H1 (cell line): ENCODE data around the gene TSHR. TPM values are rescaled to one million over a fixed set of nuclear protein-coding genes. Genes with fewer than 3 reads are reported as not detected.

Experiments used
- ATF3 ChIP-seq: IDR thresholded peaks from 2 replicates; pipeline ENCODE4 v1.6.1; 2011; ENCODE audit warnings: low read depth, mild to moderate bottlenecking, low read length; ENCODE audit not compliant: insufficient read depth
- BACH1 ChIP-seq: IDR thresholded peaks from 2 replicates; pipeline ENCODE4 v1.6.1; 2012; ENCODE audit warnings: low read length, improper control_type of control experiment
- BRCA1 ChIP-seq: IDR thresholded peaks from 2 replicates; pipeline ENCODE4 v1.6.1; 2012; ENCODE audit warnings: low read depth, low read length, improper control_type of control experiment
- CBX8 ChIP-seq: fragments of 300-800, 300-1000 bp; sonication (generic); IDR thresholded peaks from 2 replicates; pipeline ENCODE4 v1.7.1; 2016; ENCODE audit warnings: low read depth, low read length, borderline replicate concordance
- CTBP2 ChIP-seq: IDR thresholded peaks from 2 replicates; pipeline ENCODE4 v1.7.0; 2011; ENCODE audit warnings: borderline replicate concordance, mild to moderate bottlenecking, moderate library complexity, mixed read lengths, low read length; ENCODE audit not compliant: insufficient read depth, insufficient read length
- EZH2 ChIP-seq: fragments of 200-600 bp; sonication (generic); IDR thresholded peaks from 2 replicates; pipeline ENCODE4 v1.7.1; 2012; ENCODE audit warnings: low read depth, mild to moderate bottlenecking, moderate library complexity, low read length, inconsistent platforms; ENCODE audit not compliant: severe bottlenecking
- FOSL1 ChIP-seq: IDR thresholded peaks from 2 replicates; pipeline ENCODE4 v1.6.1; 2011; ENCODE audit warnings: mild to moderate bottlenecking, low read depth, low read length, moderate library complexity; ENCODE audit not compliant: insufficient read depth
- JUND ChIP-seq: IDR thresholded peaks from 2 replicates; pipeline ENCODE4 v1.6.1; 2011; ENCODE audit warnings: mild to moderate bottlenecking, improper control_type of control experiment, low read length
- KDM4A ChIP-seq: IDR thresholded peaks from one replicate; pipeline ENCODE4 v1.7.1; 2012; ENCODE audit warnings: low read depth, mild to moderate bottlenecking, moderate library complexity, low read length, inconsistent platforms; ENCODE audit not compliant: severe bottlenecking
- KDM5A ChIP-seq: fragments of 200-600 bp; IDR thresholded peaks from 2 replicates; pipeline ENCODE4 v1.7.1; 2012; ENCODE audit warnings: mild to moderate bottlenecking, low read length, inconsistent platforms, mixed read lengths
- MAFK ChIP-seq: IDR thresholded peaks from 2 replicates; pipeline ENCODE4 v1.6.1; 2012; ENCODE audit warnings: low read depth, mild to moderate bottlenecking, improper control_type of control experiment, low read length
- NANOG ChIP-seq: IDR thresholded peaks from 2 replicates; pipeline ENCODE4 v1.6.1; 2011; ENCODE audit warnings: low read length, low read depth, mild to moderate bottlenecking, inconsistent platforms; ENCODE audit not compliant: insufficient read depth, poor library complexity, severe bottlenecking
- NRF1 ChIP-seq: IDR thresholded peaks from 2 replicates; pipeline ENCODE4 v1.6.1; 2011; ENCODE audit warnings: mild to moderate bottlenecking, low read depth, low read length, improper control_type of control experiment
- POU5F1 ChIP-seq: IDR thresholded peaks from 2 replicates; pipeline ENCODE4 v1.6.1; 2011; ENCODE audit warnings: low read depth, mild to moderate bottlenecking, low read length, moderate library complexity
- RAD21 ChIP-seq, 2 experiments: IDR thresholded peaks in 1 of 2; conservative IDR thresholded peaks in 1 of 2; 2 replicates each; pipeline ENCODE4 v1.6.1; 2011; ENCODE audit warnings: low read depth in 2 of 2, low read length in 2 of 2, improper control_type of control experiment in 1 of 2, inconsistent platforms in 1 of 2, mild to moderate bottlenecking in 1 of 2, moderate library complexity in 1 of 2
- RBBP5 ChIP-seq: IDR thresholded peaks from 2 replicates; pipeline ENCODE4 v1.7.1; 2012; ENCODE audit warnings: low read depth, mild to moderate bottlenecking, inconsistent platforms, low read length, moderate library complexity, borderline replicate concordance
- RNF2 ChIP-seq: fragments of 200-900, 300-1000 bp; sonication (generic); IDR thresholded peaks from 2 replicates; pipeline ENCODE4 v1.7.1; 2016; ENCODE audit warnings: borderline replicate concordance, low read depth, mild to moderate bottlenecking, antibody characterized with exemption, low read length; ENCODE audit not compliant: poor library complexity, severe bottlenecking; ENCODE audit errors: missing control alignments
- SIRT6 ChIP-seq: IDR thresholded peaks from one replicate; pipeline ENCODE4 v1.7.1; 2012; ENCODE audit warnings: low read length, inconsistent platforms
- SP1 ChIP-seq: IDR thresholded peaks from 2 replicates; pipeline ENCODE4 v1.6.1; 2011; ENCODE audit warnings: low read depth, low read length
- TAF1 ChIP-seq: IDR thresholded peaks from 2 replicates; pipeline ENCODE4 v1.6.1; 2011; ENCODE audit warnings: mild to moderate bottlenecking, low read depth, low read length
- TEAD4 ChIP-seq: IDR thresholded peaks from 2 replicates; pipeline ENCODE4 v1.6.1; 2012; ENCODE audit warnings: low read depth, low read length, inconsistent platforms, mixed read lengths
- USF2 ChIP-seq: IDR thresholded peaks from 2 replicates; pipeline ENCODE4 v1.6.1; 2011; ENCODE audit warnings: low read length, improper control_type of control experiment
- polyA plus RNA-seq, 7 experiments: library from polyadenylated mRNA; depleted of rRNA in 3 of 7; stranded (reverse) in 5 of 7; unstranded in 2 of 7; fragments of >200 nt in 5 of 7; fragments of 200-250 nt in 2 of 7; gene quantifications; 1 replicate in 5 of 7; 2 replicates in 1 of 7; 4 replicates in 1 of 7; pipeline versions ENCODE4 v1.2.1 to v1.2.3, GENCODE V29; 2011 to 2013; ENCODE audit warnings: missing spikeins in 2 of 7, mixed read lengths in 2 of 7
- total RNA-seq: library from RNA; stranded (reverse); fragmentation: NEBNext Ultra II Directional; extraction: Animal tissue kit (Norgen Biotek cat#: 25700); gene quantifications from 2 replicates; pipeline ENCODE4 v1.2.1, GENCODE V29; 2021

The TSHR gene
- total and polyA plus RNA-seq, 2 of the 8 experiments (the other 6 are each of a cell fraction or from before 2014, with no cell fraction given) = 0.27 TPM; not detected in 1

- TF ChIP-seq KDM5A = no peak
- no peak for TF ChIP-seq SP1
- peak; percentile 83; the same call in 1 of the 2 replicates for TF ChIP-seq RBBP5
- TF ChIP-seq SIRT6 = no peak
- 0 out of 2 replicates have a peak, but pooled peaks have one; percentile 40 for TF ChIP-seq ATF3
- TF ChIP-seq FOSL1 = no peak
- TF ChIP-seq KDM4A = peak; percentile 87
- no peak for TF ChIP-seq CTBP2
- TF ChIP-seq BRCA1 = no peak
- peak; percentile 79 for TF ChIP-seq TAF1
- TF ChIP-seq RNF2 = no peak
- TF ChIP-seq BACH1 = peak; percentile 98
- no peak for TF ChIP-seq EZH2
- peak; percentile 74 for TF ChIP-seq NRF1
- peak; percentile 93 for TF ChIP-seq MAFK
- TF ChIP-seq POU5F1 = no peak
- TF ChIP-seq RAD21 (IDR thresholded peaks at IDR 0.05 in 1 of 2, conservative IDR thresholded peaks at IDR 0.05 in 1 of 2; ENCODE audit: low read depth in 2 of 2, low read length in 2 of 2) = peak; percentile 58 to 71
- peak; percentile 93 for TF ChIP-seq JUND
- 0 out of 2 replicates have a peak, but pooled peaks have one; percentile 51 for TF ChIP-seq TEAD4
- TF ChIP-seq NANOG = no peak
- TF ChIP-seq USF2 = no peak
- no peak for TF ChIP-seq CBX8
Observed at GRCh38 chr14:81170104-81170828, 214.8 kb downstream of the TSHR start (continued).
